Measurements from ENCODE around the gene RBMS3.

DNA sequence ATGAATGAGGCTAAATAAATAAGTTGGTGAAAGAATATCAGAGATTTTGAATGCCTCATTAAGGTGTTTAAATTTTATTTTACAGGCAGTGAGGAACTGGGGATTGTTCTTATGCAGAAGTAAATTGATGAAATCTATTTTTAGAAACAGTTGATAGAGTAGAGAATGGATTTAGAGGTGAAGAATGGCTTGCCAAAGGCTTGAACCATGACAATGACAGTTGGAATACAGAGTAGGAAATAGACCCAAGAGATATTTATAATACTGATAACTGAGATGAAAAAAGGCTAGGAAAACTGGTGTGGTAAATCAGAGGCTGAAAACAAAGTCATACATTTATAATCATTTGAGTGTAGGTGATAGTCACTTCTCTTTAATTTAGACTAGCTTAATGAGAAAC lies 39.0 kb upstream of the RBMS3 start:
- TF ChIP-seq POLR2A (IDR thresholded peaks at IDR 0.05; ENCODE audit: low read length) (no peak), GATA1 (IDR thresholded peaks at IDR 0.05; ENCODE audit: low read depth, low read length) (no peak)

All from erythroblast (primary cell).